Right atrium auricular region (tissue), 2 donors: ENCODE results near the gene CDIP1. TPM values are rescaled to one million over a fixed set of nuclear protein-coding genes. Genes with fewer than 3 reads are reported as not detected.

Experiments
- DNase-seq: peaks from one replicate; pipeline ENCODE4 v3.0.0-alpha.2; 2019; ENCODE audit warnings: low spot score
- H3K27ac ChIP-seq, 2 donors: fragments of 200-600 bp; sonication (generic); 1 replicate in 1 of 2; 2 replicates in 1 of 2; pipeline ENCODE4 v1.5.1; 2016 to 2019
- H3K27me3 ChIP-seq, 2 donors: fragments of 200-600 bp; sonication (generic); one replicate each; pipeline versions ENCODE4 v1.5.1 to v1.6.0; 2017 to 2019
- H3K36me3 ChIP-seq: fragments of 200-600 bp; sonication (generic); one replicate; pipeline ENCODE4 v1.5.1; 2016
- H3K4me1 ChIP-seq, 2 donors: fragments of 200-600 bp; sonication (generic); one replicate each; pipeline versions ENCODE4 v1.5.1 to v1.6.0; 2017 to 2019
- H3K4me3 ChIP-seq, 2 donors: fragments of 200-600 bp; sonication (generic); 1 replicate in 1 of 2; 2 replicates in 1 of 2; pipeline ENCODE4 v1.5.1; 2017 to 2019; ENCODE audit warnings: mild to moderate bottlenecking in 1 of 2, moderate library complexity in 1 of 2
- H3K9me3 ChIP-seq, 2 donors: fragments of 200-600 bp; sonication (generic); one replicate each; pipeline ENCODE4 v1.5.1; 2019
- total RNA-seq, 2 donors: library from RNA; depleted of rRNA; stranded (reverse); fragments of >200 nt; gene quantifications; one replicate each; pipeline ENCODE4 v1.1.0, GENCODE V29; 2016
- TF ChIP-seq, protein P1 (sequence below), 2 donors: fragments of 200-600 bp; sonication (generic); IDR thresholded peaks; one replicate each; pipeline ENCODE4 v1.5.1; 2019; ENCODE audit warnings: antibody characterized with exemption in 2 of 2

CDIP1 gene
- total RNA-seq, 2 donors from 2014 or later: 29.6 to 42.9 TPM

DNA sequence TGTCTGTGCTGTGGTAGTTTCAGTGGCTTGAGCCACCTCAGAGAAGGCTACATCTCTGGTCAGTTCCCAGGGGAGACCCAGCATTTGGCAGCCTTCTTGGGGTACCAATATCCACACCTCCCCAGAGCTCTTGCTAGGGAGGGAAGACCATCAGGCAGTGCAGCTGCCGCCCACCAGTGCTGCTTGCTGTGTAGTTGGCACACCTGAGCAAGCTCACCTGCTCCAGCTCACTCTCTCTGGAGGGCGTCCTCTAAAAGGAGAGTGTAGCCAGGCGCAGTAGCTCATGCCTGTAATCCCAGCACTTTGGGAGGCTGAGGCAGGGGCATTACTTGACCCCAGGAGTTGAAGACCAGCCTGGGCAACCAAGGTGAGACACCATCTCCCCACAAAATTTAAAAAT, 29.8 kb downstream of the CDIP1 start:
- peaks cover 0 to 36% of the 10 kb centered on the region in 2 donors for H3K4me1 ChIP-seq
- H3K27ac ChIP-seq: no peak overlapping the region
- no peaks in the 10 kb centered on the region for H3K27me3 ChIP-seq
- peaks cover 71% of the 10 kb centered on the region for H3K36me3 ChIP-seq
- H3K4me3 ChIP-seq: no peak overlapping the region
- no peaks in the 10 kb centered on the region for H3K9me3 ChIP-seq
- no peak for DNase-seq
- TF ChIP-seq, protein P1, sequence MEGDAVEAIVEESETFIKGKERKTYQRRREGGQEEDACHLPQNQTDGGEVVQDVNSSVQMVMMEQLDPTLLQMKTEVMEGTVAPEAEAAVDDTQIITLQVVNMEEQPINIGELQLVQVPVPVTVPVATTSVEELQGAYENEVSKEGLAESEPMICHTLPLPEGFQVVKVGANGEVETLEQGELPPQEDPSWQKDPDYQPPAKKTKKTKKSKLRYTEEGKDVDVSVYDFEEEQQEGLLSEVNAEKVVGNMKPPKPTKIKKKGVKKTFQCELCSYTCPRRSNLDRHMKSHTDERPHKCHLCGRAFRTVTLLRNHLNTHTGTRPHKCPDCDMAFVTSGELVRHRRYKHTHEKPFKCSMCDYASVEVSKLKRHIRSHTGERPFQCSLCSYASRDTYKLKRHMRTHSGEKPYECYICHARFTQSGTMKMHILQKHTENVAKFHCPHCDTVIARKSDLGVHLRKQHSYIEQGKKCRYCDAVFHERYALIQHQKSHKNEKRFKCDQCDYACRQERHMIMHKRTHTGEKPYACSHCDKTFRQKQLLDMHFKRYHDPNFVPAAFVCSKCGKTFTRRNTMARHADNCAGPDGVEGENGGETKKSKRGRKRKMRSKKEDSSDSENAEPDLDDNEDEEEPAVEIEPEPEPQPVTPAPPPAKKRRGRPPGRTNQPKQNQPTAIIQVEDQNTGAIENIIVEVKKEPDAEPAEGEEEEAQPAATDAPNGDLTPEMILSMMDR (IDR thresholded peaks at IDR 0.05): no peak

DNA sequence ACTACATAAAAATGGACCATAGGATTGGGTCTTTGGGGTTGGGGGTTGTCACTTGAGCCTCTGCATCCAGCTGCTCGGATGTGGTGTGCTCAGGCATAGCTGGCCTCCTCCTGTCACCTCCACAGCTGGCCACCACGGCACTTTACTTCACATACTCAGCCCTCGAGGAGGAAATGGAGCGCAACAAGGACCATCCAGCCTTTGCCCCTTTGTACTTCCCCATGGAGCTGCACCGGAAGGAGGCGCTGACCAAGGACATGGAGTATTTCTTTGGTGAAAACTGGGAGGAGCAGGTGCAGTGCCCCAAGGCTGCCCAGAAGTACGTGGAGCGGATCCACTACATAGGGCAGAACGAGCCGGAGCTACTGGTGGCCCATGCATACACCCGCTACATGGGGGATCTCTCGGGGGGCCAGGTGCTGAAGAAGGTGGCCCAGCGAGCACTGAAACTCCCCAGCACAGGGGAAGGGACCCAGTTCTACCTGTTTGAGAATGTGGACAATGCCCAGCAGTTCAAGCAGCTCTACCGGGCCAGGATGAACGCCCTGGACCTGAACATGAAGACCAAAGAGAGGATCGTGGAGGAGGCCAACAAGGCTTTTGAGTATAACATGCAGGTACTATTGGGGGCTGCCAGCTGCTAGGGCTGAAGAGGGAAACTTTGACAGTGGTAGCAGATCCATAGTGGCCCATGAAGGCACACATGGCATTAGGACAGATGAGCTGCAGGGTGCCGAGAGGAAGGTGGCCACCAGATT, 30.8 kb downstream of the CDIP1 start:
- H3K9me3 ChIP-seq: no peaks in the 10 kb centered on the region
- TF ChIP-seq, protein P1 (IDR thresholded peaks at IDR 0.05): no peak
- H3K27ac ChIP-seq: no peak overlapping the region
- H3K4me1 ChIP-seq: peaks cover 0 to 26% of the 10 kb centered on the region in 2 donors
- H3K36me3 ChIP-seq: peaks cover 64% of the 10 kb centered on the region
- no peaks in the 10 kb centered on the region for H3K27me3 ChIP-seq
- DNase-seq: no peak
- H3K4me3 ChIP-seq: no peak overlapping the region

DNA sequence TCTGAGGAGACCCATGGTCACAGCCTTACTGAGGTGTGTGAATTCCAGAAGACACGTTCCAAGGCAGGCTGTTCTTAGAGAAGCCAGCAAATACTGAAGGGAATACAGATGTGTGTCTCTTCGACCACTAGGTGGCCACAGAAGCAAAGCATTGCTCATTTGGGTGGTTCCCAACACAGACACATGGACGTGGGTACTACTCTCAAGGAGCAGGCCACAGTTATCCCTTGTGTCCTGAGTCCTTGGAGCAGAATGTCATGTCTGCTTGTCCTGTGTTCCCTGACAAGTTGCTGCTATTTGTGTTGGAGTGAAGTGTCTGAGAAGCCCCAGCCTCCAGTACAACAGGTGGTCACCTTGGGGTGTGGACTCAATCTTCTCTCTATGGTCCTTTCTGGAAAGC, 32.1 kb downstream of the CDIP1 start:
- TF ChIP-seq, protein P1 (IDR thresholded peaks at IDR 0.05): peak; percentile 79 to 81
- Histone ChIP-seq H3K4me1 (peaks cover 0 to 18% of the 10 kb centered on the region in 2 donors), H3K27me3 (no peaks in the 10 kb centered on the region), H3K36me3 (peaks cover 58% of the 10 kb centered on the region), H3K9me3 (no peaks in the 10 kb centered on the region), H3K27ac (peak overlapping the region in 1 of 2 donors; percentile 26), H3K4me3 (no peak overlapping the region)
- no peak for DNase-seq

DNA sequence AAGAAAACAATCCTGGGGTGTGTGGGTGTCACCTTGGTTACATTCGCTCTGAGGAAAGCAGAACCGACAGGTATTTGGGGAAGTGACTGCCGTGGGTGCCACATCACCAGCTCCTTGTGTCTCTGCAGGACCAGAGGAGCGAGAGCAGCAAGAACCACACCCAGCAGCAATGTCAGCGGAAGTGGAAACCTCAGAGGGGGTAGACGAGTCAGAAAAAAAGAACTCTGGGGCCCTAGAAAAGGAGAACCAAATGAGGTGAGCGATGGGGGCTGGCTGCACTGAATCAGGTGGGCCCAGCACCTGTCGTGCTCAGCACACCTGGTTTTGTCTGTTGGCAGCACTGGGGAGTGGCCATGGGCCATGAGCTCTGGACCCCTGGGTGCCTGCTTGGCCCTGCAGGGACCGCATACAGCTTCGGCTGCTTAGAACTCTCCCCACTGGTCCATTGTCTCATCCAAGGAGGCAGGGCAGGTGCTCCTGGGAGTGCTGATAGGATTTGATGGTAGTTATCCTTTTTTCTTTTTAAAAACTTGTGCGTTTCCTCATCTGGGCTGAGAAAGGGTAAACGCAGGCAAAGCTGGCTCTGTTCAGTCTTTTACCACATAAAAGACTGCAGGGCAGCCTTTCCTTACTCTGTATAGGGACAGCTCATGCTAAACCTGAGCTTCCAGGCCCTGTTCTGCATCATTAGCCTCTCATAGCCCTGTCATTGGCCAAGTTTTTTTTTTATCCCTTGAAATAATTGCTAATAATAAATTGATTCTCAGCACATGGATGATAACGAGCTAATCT, 33.0 kb downstream of the CDIP1 start:
- Histone ChIP-seq H3K27ac (no peak overlapping the region), H3K4me1 (peaks cover 3 to 19% of the 10 kb centered on the region in 2 donors), H3K9me3 (no peaks in the 10 kb centered on the region), H3K27me3 (no peaks in the 10 kb centered on the region), H3K4me3 (no peak overlapping the region), H3K36me3 (peaks cover 52% of the 10 kb centered on the region)
- no peak for DNase-seq
- TF ChIP-seq, protein P1 (IDR thresholded peaks at IDR 0.05): no peak

DNA sequence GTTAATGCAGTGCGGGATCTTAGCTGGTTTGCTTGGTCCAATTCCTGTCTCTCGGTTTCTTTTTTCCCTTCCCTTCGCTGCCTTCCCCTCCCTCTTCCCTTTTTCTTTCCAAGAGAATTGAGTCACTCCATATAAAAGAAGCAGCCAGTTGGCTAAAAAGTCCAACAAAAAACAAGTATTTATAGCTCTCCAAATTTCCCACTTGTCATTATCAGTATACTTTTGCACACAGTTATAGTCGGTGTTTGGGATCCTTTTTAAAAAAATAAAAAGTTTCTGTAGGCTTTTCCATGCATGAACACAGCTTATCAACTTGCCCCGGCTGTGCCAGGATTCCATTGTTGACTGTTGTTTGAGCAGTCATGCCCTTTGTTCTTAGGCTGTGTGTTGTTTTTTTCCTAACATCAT, 37.5 kb downstream of the CDIP1 start:
- H3K9me3 ChIP-seq: no peaks in the 10 kb centered on the region
- peak overlapping the region; percentile 61 to 86 for H3K27ac ChIP-seq
- no peak for DNase-seq
- peaks cover 3 to 31% of the 10 kb centered on the region in 2 donors for H3K4me1 ChIP-seq
- peaks cover 23% of the 10 kb centered on the region for H3K36me3 ChIP-seq
- no peaks in the 10 kb centered on the region for H3K27me3 ChIP-seq
- peak overlapping the region in 1 of 2 donors; percentile 17 for H3K4me3 ChIP-seq
- TF ChIP-seq, protein P1 (IDR thresholded peaks at IDR 0.05): no peak
